Measurements from ENCODE around the gene MUC5B. TPM values are rescaled to one million over a fixed set of nuclear protein-coding genes. Genes with fewer than 3 reads are reported as not detected.

Gene MUC5B
- total and polyA plus RNA-seq, 2 of the 13 experiments (the other 11 are each of a cell fraction or from before 2014, with no cell fraction given), result 0.01 TPM; not detected in 1

- TF ChIP-seq POGK (CRISPR knock-in tag; conservative IDR thresholded peaks at IDR 0.05) (no peak), GABPA (IDR thresholded peaks at IDR 0.05; ENCODE audit: low read depth, low read length) (no peak), GABPA (CRISPR knock-in tag; IDR thresholded peaks at IDR 0.05; ENCODE audit: low read depth) (peak; percentile 53; the same call in 1 of the 2 replicates), HNF4G (IDR thresholded peaks at IDR 0.05; ENCODE audit: borderline replicate concordance, low read depth, low read length) (peak; percentile 52; the same call in 1 of the 2 replicates), HNF4G (CRISPR knock-in tag; IDR thresholded peaks at IDR 0.05; ENCODE audit: borderline replicate concordance, low read depth) (no peak), ZNF740 (CRISPR knock-in tag; IDR thresholded peaks at IDR 0.05) (no peak), CBX2 (IDR thresholded peaks at IDR 0.05; ENCODE audit: low read depth, low read length) (no peak), CBX2 (CRISPR knock-in tag; IDR thresholded peaks at IDR 0.05; ENCODE audit: low read depth) (no peak), HNRNPUL1 (IDR thresholded peaks at IDR 0.05; ENCODE audit: low read depth, low read length) (peak; percentile 69; the same call in 1 of the 2 replicates), ZNF75D (CRISPR knock-in tag; IDR thresholded peaks at IDR 0.05; ENCODE audit: borderline replicate concordance) (no peak), RBFOX2 (IDR thresholded peaks at IDR 0.05; ENCODE audit: low read depth, low read length) (peak; percentile 74), IKZF4 (CRISPR knock-in tag; IDR thresholded peaks at IDR 0.05; ENCODE audit: borderline replicate concordance, low read depth, not compliant biosample characterization) (no peak)
- TF ChIP-seq, protein P1, sequence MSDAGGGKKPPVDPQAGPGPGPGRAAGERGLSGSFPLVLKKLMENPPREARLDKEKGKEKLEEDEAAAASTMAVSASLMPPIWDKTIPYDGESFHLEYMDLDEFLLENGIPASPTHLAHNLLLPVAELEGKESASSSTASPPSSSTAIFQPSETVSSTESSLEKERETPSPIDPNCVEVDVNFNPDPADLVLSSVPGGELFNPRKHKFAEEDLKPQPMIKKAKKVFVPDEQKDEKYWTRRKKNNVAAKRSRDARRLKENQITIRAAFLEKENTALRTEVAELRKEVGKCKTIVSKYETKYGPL (CRISPR knock-in tag; IDR thresholded peaks at IDR 0.05), result no peak
- TF ChIP-seq, protein P2, sequence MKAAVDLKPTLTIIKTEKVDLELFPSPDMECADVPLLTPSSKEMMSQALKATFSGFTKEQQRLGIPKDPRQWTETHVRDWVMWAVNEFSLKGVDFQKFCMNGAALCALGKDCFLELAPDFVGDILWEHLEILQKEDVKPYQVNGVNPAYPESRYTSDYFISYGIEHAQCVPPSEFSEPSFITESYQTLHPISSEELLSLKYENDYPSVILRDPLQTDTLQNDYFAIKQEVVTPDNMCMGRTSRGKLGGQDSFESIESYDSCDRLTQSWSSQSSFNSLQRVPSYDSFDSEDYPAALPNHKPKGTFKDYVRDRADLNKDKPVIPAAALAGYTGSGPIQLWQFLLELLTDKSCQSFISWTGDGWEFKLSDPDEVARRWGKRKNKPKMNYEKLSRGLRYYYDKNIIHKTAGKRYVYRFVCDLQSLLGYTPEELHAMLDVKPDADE (CRISPR knock-in tag; IDR thresholded peaks at IDR 0.05), result no peak
- TF ChIP-seq, protein P3, sequence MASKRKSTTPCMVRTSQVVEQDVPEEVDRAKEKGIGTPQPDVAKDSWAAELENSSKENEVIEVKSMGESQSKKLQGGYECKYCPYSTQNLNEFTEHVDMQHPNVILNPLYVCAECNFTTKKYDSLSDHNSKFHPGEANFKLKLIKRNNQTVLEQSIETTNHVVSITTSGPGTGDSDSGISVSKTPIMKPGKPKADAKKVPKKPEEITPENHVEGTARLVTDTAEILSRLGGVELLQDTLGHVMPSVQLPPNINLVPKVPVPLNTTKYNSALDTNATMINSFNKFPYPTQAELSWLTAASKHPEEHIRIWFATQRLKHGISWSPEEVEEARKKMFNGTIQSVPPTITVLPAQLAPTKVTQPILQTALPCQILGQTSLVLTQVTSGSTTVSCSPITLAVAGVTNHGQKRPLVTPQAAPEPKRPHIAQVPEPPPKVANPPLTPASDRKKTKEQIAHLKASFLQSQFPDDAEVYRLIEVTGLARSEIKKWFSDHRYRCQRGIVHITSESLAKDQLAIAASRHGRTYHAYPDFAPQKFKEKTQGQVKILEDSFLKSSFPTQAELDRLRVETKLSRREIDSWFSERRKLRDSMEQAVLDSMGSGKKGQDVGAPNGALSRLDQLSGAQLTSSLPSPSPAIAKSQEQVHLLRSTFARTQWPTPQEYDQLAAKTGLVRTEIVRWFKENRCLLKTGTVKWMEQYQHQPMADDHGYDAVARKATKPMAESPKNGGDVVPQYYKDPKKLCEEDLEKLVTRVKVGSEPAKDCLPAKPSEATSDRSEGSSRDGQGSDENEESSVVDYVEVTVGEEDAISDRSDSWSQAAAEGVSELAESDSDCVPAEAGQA (IDR thresholded peaks at IDR 0.05; ENCODE audit: low read depth), result no peak
- TF ChIP-seq, protein P3 (CRISPR knock-in tag; IDR thresholded peaks at IDR 0.05; ENCODE audit: borderline replicate concordance), result no peak
- TF ChIP-seq, protein P4, sequence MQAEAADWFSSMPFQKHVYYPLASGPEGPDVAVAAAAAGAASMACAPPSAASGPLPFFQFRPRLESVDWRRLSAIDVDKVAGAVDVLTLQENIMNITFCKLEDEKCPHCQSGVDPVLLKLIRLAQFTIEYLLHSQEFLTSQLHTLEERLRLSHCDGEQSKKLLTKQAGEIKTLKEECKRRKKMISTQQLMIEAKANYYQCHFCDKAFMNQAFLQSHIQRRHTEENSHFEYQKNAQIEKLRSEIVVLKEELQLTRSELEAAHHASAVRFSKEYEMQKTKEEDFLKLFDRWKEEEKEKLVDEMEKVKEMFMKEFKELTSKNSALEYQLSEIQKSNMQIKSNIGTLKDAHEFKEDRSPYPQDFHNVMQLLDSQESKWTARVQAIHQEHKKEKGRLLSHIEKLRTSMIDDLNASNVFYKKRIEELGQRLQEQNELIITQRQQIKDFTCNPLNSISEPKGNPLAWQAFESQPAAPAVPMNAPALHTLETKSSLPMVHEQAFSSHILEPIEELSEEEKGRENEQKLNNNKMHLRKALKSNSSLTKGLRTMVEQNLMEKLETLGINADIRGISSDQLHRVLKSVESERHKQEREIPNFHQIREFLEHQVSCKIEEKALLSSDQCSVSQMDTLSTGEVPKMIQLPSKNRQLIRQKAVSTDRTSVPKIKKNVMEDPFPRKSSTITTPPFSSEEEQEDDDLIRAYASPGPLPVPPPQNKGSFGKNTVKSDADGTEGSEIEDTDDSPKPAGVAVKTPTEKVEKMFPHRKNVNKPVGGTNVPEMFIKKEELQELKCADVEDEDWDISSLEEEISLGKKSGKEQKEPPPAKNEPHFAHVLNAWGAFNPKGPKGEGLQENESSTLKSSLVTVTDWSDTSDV (CRISPR knock-in tag; IDR thresholded peaks at IDR 0.05), result no peak
These were observed 81.5 kb downstream of the MUC5B start (continued) for GRCh38 chr11:1304380-1304779.

All from HepG2 (cell line).